HCT116 (cell line): Measurements from ENCODE around the gene KDM1B. TPM values are rescaled to one million over a fixed set of nuclear protein-coding genes. Genes with fewer than 3 reads are reported as not detected.

Experiments
- ATAC-seq: fragments of 200-7000 bp; cut with Tn5 transposase; 2 replicates; pipeline ENCODE4 v1.9.1; 2020; ENCODE audit warnings: mild to moderate bottlenecking, moderate library complexity
- BruUV-seq: library from RNA; stranded (reverse); fragments of 400-500 nt; replicated peaks from 2 replicates; lab custom pipeline; 2021; lab: Mats Ljungman, UMichigan
- CTCF ChIA-PET: fragments of 300-600 bp; sonication (Branson Sonifier 250); formaldehyde crosslinking; loops from one replicate; lab custom pipeline; 2021; ENCODE audit warnings: antibody characterized with exemption; lab: Charles Lee
- POLR2A ChIA-PET: fragments of 300-600, 350-600 bp; sonication (Branson Sonifier 250); formaldehyde crosslinking; loops from one replicate; lab custom pipeline; 2021; ENCODE audit warnings: antibody characterized with exemption; lab: Charles Lee
- RAD21 ChIA-PET, 2 experiments: fragments of 300-600 bp; sonication (Branson Sonifier 250); formaldehyde crosslinking; loops; one replicate each; lab custom pipeline; 2023; ENCODE audit warnings: low total read pairs in 2 of 2; ENCODE audit not compliant: uncharacterized antibody in 2 of 2, unreplicated experiment in 2 of 2, low non-redundant PET in 1 of 2; lab: Charles Lee
- DNase-seq: peaks from one replicate; pipeline ENCODE4 v3.0.0-alpha.2; 2010; ENCODE audit warnings: low read depth, low spot score
- H2AFZ ChIP-seq: fragments of 200-600 bp; shearing (Covaris generic), sonication (generic); 2 replicates; pipeline ENCODE4 v1.6.1; 2017; ENCODE audit warnings: low read depth, mixed run types, mixed read lengths, antibody characterized with exemption, low read length; ENCODE audit not compliant: poor library complexity, severe bottlenecking
- H3K27ac ChIP-seq: 2 replicates; pipeline ENCODE4 v1.5.1; 2012; ENCODE audit warnings: low read depth, low read length
- H3K27me3 ChIP-seq: fragments of 200-600 bp; sonication (generic); 2 replicates; pipeline ENCODE4 v1.6.1; 2016; ENCODE audit warnings: mixed run types, low read length, mixed read lengths; ENCODE audit not compliant: insufficient read depth
- H3K36me3 ChIP-seq, 2 experiments: fragments of 200-500 bp in 1 of 2; fragments of 200-600 bp in 1 of 2; sonication (Bioruptor generic) in 1 of 2; sonication (generic) in 1 of 2; 2 replicates each; pipeline versions ENCODE4 v1.5.1 to v1.6.1; 2014 to 2016; ENCODE audit warnings: low read length in 2 of 2, inconsistent platforms in 1 of 2, mixed read lengths in 1 of 2, mixed run types in 1 of 2; ENCODE audit not compliant: insufficient read depth in 2 of 2, control insufficient read depth in 1 of 2
- H3K4me1 ChIP-seq, 2 experiments: fragments of 200-600 bp in 1 of 2; sonication (generic) in 1 of 2; 2 replicates each; pipeline versions ENCODE4 v1.5.1 to v1.6.1; 2012 to 2017; ENCODE audit warnings: low read length in 2 of 2, inconsistent platforms in 1 of 2, mild to moderate bottlenecking in 1 of 2, mixed read lengths in 1 of 2, mixed run types in 1 of 2, moderate library complexity in 1 of 2; ENCODE audit not compliant: insufficient read depth in 2 of 2, control insufficient read depth in 1 of 2
- H3K4me2 ChIP-seq: fragments of 200-600 bp; sonication (generic); 2 replicates; pipeline ENCODE4 v1.6.1; 2017; ENCODE audit warnings: mixed run types, low read length, mixed read lengths
- H3K4me3 ChIP-seq, 2 experiments: fragments of 200-600 bp in 1 of 2; sonication (generic) in 1 of 2; replicated peaks in 1 of 2; 2 replicates each; pipeline ENCODE4 v1.5.1; 2011 to 2016; ENCODE audit warnings: low read length in 2 of 2, control low read depth in 1 of 2, low read depth in 1 of 2, mild to moderate bottlenecking in 1 of 2, mixed read lengths in 1 of 2, mixed run types in 1 of 2
- H3K79me2 ChIP-seq: fragments of 200-600 bp; sonication (generic); 2 replicates; pipeline ENCODE4 v1.6.1; 2017; ENCODE audit warnings: mild to moderate bottlenecking, mixed run types, low read length, moderate library complexity, mixed read lengths; ENCODE audit not compliant: insufficient read depth
- H3K9ac ChIP-seq: fragments of 200-600 bp; sonication (generic); 2 replicates; pipeline ENCODE4 v1.6.1; 2016; ENCODE audit warnings: low read length, mixed read lengths
- H3K9me2 ChIP-seq: fragments of 200-600 bp; sonication (generic), shearing (Covaris generic); 2 replicates; pipeline ENCODE4 v1.6.1; 2017; ENCODE audit warnings: mixed run types, mild to moderate bottlenecking, moderate library complexity; ENCODE audit not compliant: insufficient read depth
- H3K9me3 ChIP-seq, 2 experiments: fragments of 200-500 bp in 1 of 2; fragments of 200-600 bp in 1 of 2; sonication (Bioruptor generic) in 1 of 2; sonication (generic) in 1 of 2; 2 replicates each; pipeline ENCODE4 v1.6.1; 2014 to 2017; ENCODE audit warnings: low read length in 2 of 2, mixed read lengths in 2 of 2, inconsistent platforms in 1 of 2, low read depth in 1 of 2, mild to moderate bottlenecking in 1 of 2, mixed run types in 1 of 2, moderate library complexity in 1 of 2; ENCODE audit not compliant: control insufficient read depth in 1 of 2, insufficient read depth in 1 of 2
- H4K20me1 ChIP-seq: fragments of 200-600 bp; sonication (generic), shearing (Covaris generic); 2 replicates; pipeline ENCODE4 v1.6.1; 2017; ENCODE audit warnings: mixed run types, mild to moderate bottlenecking, moderate library complexity; ENCODE audit not compliant: insufficient read depth
- ATF3 ChIP-seq: IDR thresholded peaks from 2 replicates; pipeline ENCODE4 v1.6.1; 2012
- EGR1 ChIP-seq: IDR thresholded peaks from 2 replicates; pipeline ENCODE4 v1.6.1; 2012; ENCODE audit warnings: low read depth
- ELF1 ChIP-seq: IDR thresholded peaks from 2 replicates; pipeline ENCODE4 v1.6.1; 2012; ENCODE audit warnings: low read depth, borderline replicate concordance
- EZH2 ChIP-seq: fragments of 200-600 bp; sonication (generic); IDR thresholded peaks from 2 replicates; pipeline ENCODE4 v1.6.1; 2017; ENCODE audit warnings: antibody characterized with exemption, mixed run types
- FOSL1 ChIP-seq: IDR thresholded peaks from 2 replicates; pipeline ENCODE4 v1.6.1; 2012; ENCODE audit warnings: low read depth
- JUND ChIP-seq: IDR thresholded peaks from 2 replicates; pipeline ENCODE4 v1.6.1; 2012
- MAX ChIP-seq: IDR thresholded peaks from 2 replicates; pipeline ENCODE4 v1.6.1; 2012
- POLR2AphosphoS5 ChIP-seq: IDR thresholded peaks from 2 replicates; pipeline ENCODE4 v1.6.1; 2011; ENCODE audit warnings: mild to moderate bottlenecking, low read depth, low read length, moderate library complexity
- REST ChIP-seq: IDR thresholded peaks from 2 replicates; pipeline ENCODE4 v1.6.1; 2012; ENCODE audit warnings: low read depth
- SRF ChIP-seq: IDR thresholded peaks from 2 replicates; pipeline ENCODE4 v1.6.1; 2012; ENCODE audit warnings: low read depth
- TCF7L2 ChIP-seq: IDR thresholded peaks from 2 replicates; pipeline ENCODE4 v1.7.0; 2011; ENCODE audit warnings: borderline replicate concordance, inconsistent platforms; ENCODE audit not compliant: insufficient read depth, insufficient read length; ENCODE audit errors: extremely low read depth
- ZBTB33 ChIP-seq: IDR thresholded peaks from 2 replicates; pipeline ENCODE4 v1.6.1; 2011; ENCODE audit warnings: mild to moderate bottlenecking, low read length, moderate library complexity; ENCODE audit not compliant: insufficient replicate concordance; ENCODE audit errors: extremely low read depth
- ZFX ChIP-seq: fragments of 450-650 bp; IDR thresholded peaks from 2 replicates; pipeline ENCODE4 v1.6.1; 2017
- intact Hi-C: fragments of 100-400 bp; cut with micrococcal nuclease; formaldehyde crosslinking; loops from 2 replicates; pipeline ENCODE4 v1.10.0; 2022
- total RNA-seq: library from RNA; stranded (reverse); gene quantifications from one replicate; pipeline ENCODE4 v1.2.1, GENCODE V29; 2021; ENCODE audit not compliant: unreplicated experiment

The KDM1B gene
- total RNA-seq, 1 experiment from 2014 or later = 24.5 TPM

GRCh38 chr6:18248698-18249097, 93.5 kb downstream of the KDM1B start:
- CTCF ChIA-PET = no interaction called here
- intact Hi-C loops = no loop called here
- H3K36me3 ChIP-seq = peaks cover 45 to 71% of the 10 kb centered on the region in 2 experiments
- H4K20me1 ChIP-seq = peaks cover 17% of the 10 kb centered on the region
- POLR2A ChIA-PET = no interaction called here
- H3K27ac ChIP-seq = no peak overlapping the region
- H3K4me1 ChIP-seq = peaks cover 0 to 9% of the 10 kb centered on the region in 2 experiments; a peak in 2 of 4 replicates
- no peak overlapping the region for H3K9ac ChIP-seq
- RAD21 ChIA-PET = no interaction called here
- H3K27me3 ChIP-seq = no peaks in the 10 kb centered on the region
- ATAC-seq (no peak), DNase-seq (no peak)
- no peak overlapping the region for H3K4me3 ChIP-seq
- H2AFZ ChIP-seq = no peak overlapping the region
- TF ChIP-seq MAX (no peak), JUND (no peak), TCF7L2 (no peak), EZH2 (no peak), ZFX (no peak), ELF1 (no peak), SRF (no peak), EGR1 (no peak), POLR2AphosphoS5 (no peak), FOSL1 (no peak), ATF3 (no peak), REST (no peak), ZBTB33 (no peak)
- peaks cover 100% of the 10 kb centered on the region for H3K79me2 ChIP-seq
- no peaks in the 10 kb centered on the region for H3K9me2 ChIP-seq
- no peak overlapping the region for H3K4me2 ChIP-seq
- no TSS peak for BruUV-seq
- H3K9me3 ChIP-seq = no peaks in the 10 kb centered on the region
